Liver (tissue), 9 donors: ENCODE measurements around the gene TET3. TPM values are rescaled to one million over a fixed set of nuclear protein-coding genes. Genes with fewer than 3 reads are reported as not detected.

Experiments
- DNase-seq: peaks from one replicate; pipeline ENCODE4 v3.0.0-alpha.2; 2017; ENCODE audit warnings: low spot score
- H3K27ac ChIP-seq, 2 donors: one replicate each; pipeline ENCODE4 v1.7.0; 2013; ENCODE audit warnings: inconsistent platforms in 2 of 2, low read length in 2 of 2, control low read depth in 1 of 2, low read depth in 1 of 2, mild to moderate bottlenecking in 1 of 2
- H3K27me3 ChIP-seq, 4 donors: one replicate each; pipeline versions ENCODE4 v1.6.1 to v1.7.0; 2013; ENCODE audit warnings: low read length in 3 of 4, inconsistent platforms in 1 of 4, mild to moderate bottlenecking in 1 of 4, moderate library complexity in 1 of 4; ENCODE audit not compliant: control insufficient read depth in 4 of 4, insufficient read depth in 4 of 4
- H3K36me3 ChIP-seq, 4 donors: one replicate each; pipeline versions ENCODE4 v1.6.1 to v1.7.0; 2013; ENCODE audit warnings: low read length in 3 of 4, mild to moderate bottlenecking in 3 of 4, low read depth in 1 of 4, moderate library complexity in 1 of 4; ENCODE audit not compliant: control insufficient read depth in 4 of 4, insufficient read depth in 3 of 4
- H3K4me1 ChIP-seq, 4 donors: one replicate each; pipeline versions ENCODE4 v1.6.1 to v1.7.0; 2013; ENCODE audit warnings: low read length in 3 of 4, mild to moderate bottlenecking in 3 of 4, moderate library complexity in 1 of 4; ENCODE audit not compliant: control insufficient read depth in 4 of 4, insufficient read depth in 4 of 4
- H3K4me3 ChIP-seq, 3 donors: one replicate each; pipeline versions ENCODE4 v1.6.1 to v1.7.0; 2013; ENCODE audit warnings: low read length in 3 of 3, control low read depth in 1 of 3, low read depth in 1 of 3, mild to moderate bottlenecking in 1 of 3
- H3K9ac ChIP-seq, 2 donors: one replicate each; pipeline ENCODE4 v1.7.0; 2013; ENCODE audit warnings: low read length in 2 of 2, mild to moderate bottlenecking in 2 of 2, moderate library complexity in 2 of 2, control low read depth in 1 of 2, low read depth in 1 of 2
- H3K9me3 ChIP-seq, 4 donors: one replicate each; pipeline versions ENCODE4 v1.6.1 to v1.7.0; 2013; ENCODE audit warnings: low read length in 3 of 4; ENCODE audit not compliant: control insufficient read depth in 4 of 4
- ATF3 ChIP-seq: IDR thresholded peaks from 2 replicates; pipeline ENCODE4 v1.6.1; 2016; ENCODE audit warnings: antibody characterized with exemption
- EGR1 ChIP-seq, 2 donors: IDR thresholded peaks; 2 replicates each; pipeline ENCODE4 v1.6.1; 2016 to 2018; ENCODE audit warnings: antibody characterized with exemption in 2 of 2, low read depth in 2 of 2
- FOXA1 ChIP-seq: IDR thresholded peaks from 2 replicates; pipeline ENCODE4 v1.6.1; 2016; ENCODE audit warnings: antibody characterized with exemption
- FOXA2 ChIP-seq: IDR thresholded peaks from 2 replicates; pipeline ENCODE4 v1.6.1; 2016; ENCODE audit warnings: antibody characterized with exemption
- HNF4A ChIP-seq, 2 donors: conservative IDR thresholded peaks; 2 replicates each; pipeline ENCODE4 v1.6.1; 2016; ENCODE audit warnings: antibody characterized with exemption in 2 of 2, mild to moderate bottlenecking in 2 of 2
- HNF4G ChIP-seq: IDR thresholded peaks from 2 replicates; pipeline ENCODE4 v1.6.1; 2016; ENCODE audit warnings: antibody characterized with exemption
- JUND ChIP-seq, 2 donors: IDR thresholded peaks; 2 replicates each; pipeline ENCODE4 v1.6.1; 2016; ENCODE audit warnings: antibody characterized with exemption in 2 of 2
- MAX ChIP-seq: IDR thresholded peaks from 2 replicates; pipeline ENCODE4 v1.6.1; 2016; ENCODE audit warnings: antibody characterized with exemption
- RAD21 ChIP-seq, 2 donors: IDR thresholded peaks; 2 replicates each; pipeline ENCODE4 v1.6.1; 2016; ENCODE audit warnings: antibody characterized with exemption in 2 of 2, mild to moderate bottlenecking in 2 of 2
- SP1 ChIP-seq: IDR thresholded peaks from 2 replicates; pipeline ENCODE4 v1.6.1; 2018; ENCODE audit warnings: antibody characterized with exemption, mild to moderate bottlenecking
- TAF1 ChIP-seq: conservative IDR thresholded peaks from 2 replicates; pipeline ENCODE4 v1.6.1; 2016; ENCODE audit warnings: antibody characterized with exemption, mild to moderate bottlenecking
- YY1 ChIP-seq: IDR thresholded peaks from 2 replicates; pipeline ENCODE4 v1.6.1; 2016; ENCODE audit warnings: antibody characterized with exemption, mild to moderate bottlenecking
- ZBTB33 ChIP-seq: IDR thresholded peaks from 2 replicates; pipeline ENCODE4 v1.6.1; 2016; ENCODE audit warnings: antibody characterized with exemption
- WGBS: extraction: QIAGEN DNeasy Blood & Tissue Kit; methylation state at CpG from one replicate; pipeline ENCODE4 v1.1.7; 2013; 5-methylcytosine and 5-hydroxymethylcytosine counted together
- polyA plus RNA-seq, 2 donors: library from polyadenylated mRNA; stranded (reverse) in 1 of 2; unstranded in 1 of 2; fragments of 200-250 nt in 1 of 2; fragments of >200 nt in 1 of 2; fragmentation: Nextera tagmentation in 1 of 2; extraction: Ambion mirVana in 1 of 2; gene quantifications; one replicate each; pipeline versions ENCODE4 v1.2.1 to v1.2.3, GENCODE V29; 2013 to 2015
- total RNA-seq, 2 donors: library from RNA; depleted of rRNA; stranded (reverse); fragments of >200 nt; gene quantifications; one replicate each; pipeline ENCODE4 v1.2.3, GENCODE V29; 2014
- donor health status: healthy.
- donor health status: healthy.
- donor health status: healthy.
- donor health status: healthy.
- donor health status: healthy.

TET3 gene
- total and polyA plus RNA-seq, 4 donors: 0.89 to 16.2 (median 3.2) TPM

GRCh38 chr2:73949802-73950201 lies 34.9 kb upstream of the TET3 start:
- TF ChIP-seq JUND (IDR thresholded peaks at IDR 0.05) (no peak), EGR1 (IDR thresholded peaks at IDR 0.05; ENCODE audit: low read depth in 2 of 2) (no peak), MAX (no peak), HNF4G (no peak), TAF1 (no peak), FOXA1 (no peak), FOXA2 (no peak)

GRCh38 chr2:73952499-73953446 lies 31.9 kb upstream of the TET3 start:
- Histone ChIP-seq H3K27ac (no peak overlapping the region), H3K4me1 (no peaks in the 10 kb centered on the region), H3K9ac (no peak overlapping the region), H3K36me3 (peaks cover 10 to 61% (median 44%) of the 10 kb centered on the region in 4 donors), H3K27me3 (no peaks in the 10 kb centered on the region), H3K4me3 (no peak overlapping the region), H3K9me3 (no peaks in the 10 kb centered on the region)
- no peak for DNase-seq
- TF ChIP-seq RAD21 (IDR thresholded peaks at IDR 0.05): peak in 1 of 2 donors; percentile 4
- no peak for TF ChIP-seq HNF4A (conservative IDR thresholded peaks at IDR 0.05)
- TF ChIP-seq FOXA1: no peak
- TF ChIP-seq EGR1 (IDR thresholded peaks at IDR 0.05; ENCODE audit: low read depth in 2 of 2): no peak
- peak in 1 of 2 donors; percentile 22 for TF ChIP-seq JUND (IDR thresholded peaks at IDR 0.05)
- no peak for TF ChIP-seq FOXA2
- TF ChIP-seq SP1: no peak
- TF ChIP-seq MAX: no peak
- TF ChIP-seq ZBTB33: no peak
- no peak for TF ChIP-seq YY1
- WGBS: 84% methylated on average over 12 of the region's 12 CpGs

More at GRCh38 chr2:73949802-73950201, 34.9 kb upstream of the TET3 start:
- H3K27me3 ChIP-seq: no peaks in the 10 kb centered on the region
- H3K27ac ChIP-seq: no peak overlapping the region
- no peak for DNase-seq
- no peak overlapping the region for H3K4me3 ChIP-seq
- H3K9ac ChIP-seq: no peak overlapping the region
- no peaks in the 10 kb centered on the region for H3K9me3 ChIP-seq
- H3K36me3 ChIP-seq: peaks cover 10 to 61% (median 42%) of the 10 kb centered on the region in 4 donors
- H3K4me1 ChIP-seq: no peaks in the 10 kb centered on the region

GRCh38 chr2:73956218-73956865 lies 28.4 kb upstream of the TET3 start:
- Histone ChIP-seq H3K27me3 (no peaks in the 10 kb centered on the region), H3K9me3 (no peaks in the 10 kb centered on the region), H3K27ac (no peak overlapping the region), H3K4me3 (no peak overlapping the region), H3K36me3 (peaks cover 11 to 57% (median 44%) of the 10 kb centered on the region in 4 donors), H3K4me1 (no peaks in the 10 kb centered on the region), H3K9ac (no peak overlapping the region)
- WGBS: 93% methylated on average over 5 of the region's 5 CpGs
- DNase-seq: no peak
- TF ChIP-seq TAF1: no peak
- TF ChIP-seq MAX: no peak
- no peak for TF ChIP-seq ATF3
- no peak for TF ChIP-seq FOXA2
